22Rv1 (cell line): ENCODE measurements around the gene GIMD1.
"Not testable (repeated sequence)": the region's sequence is repeated elsewhere in the genome, so short reads cannot be mapped to it uniquely, and the experiment has no call there.

Experiments used
- H3K27ac ChIP-seq: fragments of 450-650 bp; 2 replicates; pipeline ENCODE4 v1.5.1; 2017
- CTCF ChIP-seq: fragments of 450-650 bp; IDR thresholded peaks from 2 replicates; pipeline ENCODE4 v1.5.1; 2017; ENCODE audit warnings: mild to moderate bottlenecking
- ZFX ChIP-seq: fragments of 450-650 bp; IDR thresholded peaks from 2 replicates; pipeline ENCODE4 v1.6.1; 2017; ENCODE audit warnings: antibody characterized with exemption, borderline replicate concordance

GIMD1 gene

GRCh38 chr4:106368678-106369077, at the start of gene GIMD1:
GIMD1 (minus strand) TSS chr4:106368778; CDS start chr4:106367435, 1,343 bp downstream.
- H3K27ac ChIP-seq = no peak within 1 kb of the TSS
- TF ChIP-seq CTCF (no peak), ZFX (no peak)

GRCh38 chr4:106414366-106414765, 45.8 kb upstream of the GIMD1 start:
- TF ChIP-seq CTCF (no peak), ZFX (no peak)
- H3K27ac ChIP-seq = no peak overlapping the region

GRCh38 chr4:106409901-106410889, 41.6 kb upstream of the GIMD1 start:
- TF ChIP-seq CTCF (no peak), ZFX (no peak)
- H3K27ac ChIP-seq = no peak overlapping the region

- not testable (repeated sequence) for H3K27ac ChIP-seq
These were observed 39.4 kb upstream of the GIMD1 start for GRCh38 chr4:106408004-106408403.

- TF ChIP-seq CTCF = no peak
- no peak for TF ChIP-seq ZFX
These were observed 32.6 kb upstream of the GIMD1 start for GRCh38 chr4:106401157-106401556.

GRCh38 chr4:106398898-106399297, 30.3 kb upstream of the GIMD1 start:
- H3K27ac ChIP-seq = not testable (repeated sequence)

More at GRCh38 chr4:106401157-106401556, 32.6 kb upstream of the GIMD1 start:
- no peak overlapping the region for H3K27ac ChIP-seq

- H3K27ac ChIP-seq = no peak overlapping the region
These were observed 27.0 kb upstream of the GIMD1 start for GRCh38 chr4:106395582-106395981.

More at GRCh38 chr4:106395582-106395981, 27.0 kb upstream of the GIMD1 start:
- TF ChIP-seq CTCF = no peak
- no peak for TF ChIP-seq ZFX
